Osteoblast (primary cell): ENCODE data around the gene CIBAR2. TPM values are rescaled to one million over a fixed set of nuclear protein-coding genes. Genes with fewer than 3 reads are reported as not detected.

Source experiments
- DNase-seq: peaks from one replicate; pipeline ENCODE4 v3.0.0; 2011; ENCODE audit warnings: low spot score, mixed read lengths; ENCODE audit not compliant: insufficient read length; ENCODE audit errors: missing footprints
- H2AFZ ChIP-seq: 2 replicates; pipeline ENCODE4 v1.6.0; 2011; ENCODE audit warnings: mild to moderate bottlenecking, low read length
- H3K27ac ChIP-seq: 2 replicates; pipeline ENCODE4 v1.5.1; 2011; ENCODE audit warnings: mild to moderate bottlenecking, low read depth, low read length, moderate library complexity
- H3K27me3 ChIP-seq: 2 replicates; pipeline ENCODE4 v1.6.0; 2012; ENCODE audit warnings: mild to moderate bottlenecking, control low read depth, inconsistent platforms, low read length, moderate library complexity; ENCODE audit not compliant: insufficient read depth
- H3K36me3 ChIP-seq: 2 replicates; pipeline ENCODE4 v1.5.1; 2011; ENCODE audit warnings: mild to moderate bottlenecking, low read length, control low read depth, moderate library complexity; ENCODE audit not compliant: insufficient read depth
- H3K4me1 ChIP-seq: 2 replicates; pipeline ENCODE4 v1.5.1; 2011; ENCODE audit warnings: mild to moderate bottlenecking, low read length, control low read depth, moderate library complexity; ENCODE audit not compliant: insufficient read depth
- H3K4me2 ChIP-seq: 2 replicates; pipeline ENCODE4 v1.6.0; 2011; ENCODE audit warnings: mild to moderate bottlenecking, low read length; ENCODE audit not compliant: insufficient read depth
- H3K4me3 ChIP-seq: fragments of 200-600 bp; sonication (generic); 3 replicates; pipeline ENCODE4 v1.5.1; 2012; ENCODE audit warnings: mild to moderate bottlenecking, low read length, inconsistent platforms; ENCODE audit not compliant: insufficient read depth
- H3K79me2 ChIP-seq: 2 replicates; pipeline ENCODE4 v1.6.0; 2012; ENCODE audit warnings: mild to moderate bottlenecking, low read length, control low read depth, inconsistent platforms; ENCODE audit not compliant: insufficient read depth
- H3K9me3 ChIP-seq: 2 replicates; pipeline ENCODE4 v1.5.1; 2011; ENCODE audit warnings: low read depth, low read length, control low read depth
- H4K20me1 ChIP-seq: 2 replicates; pipeline ENCODE4 v1.6.0; 2012; ENCODE audit warnings: mild to moderate bottlenecking, low read length, control low read depth; ENCODE audit not compliant: insufficient read depth
- CTCF ChIP-seq: IDR thresholded peaks from 2 replicates; pipeline ENCODE4 v1.5.1; 2011; ENCODE audit warnings: mild to moderate bottlenecking, low read depth, low read length, moderate library complexity; ENCODE audit errors: extremely low read depth
- total RNA-seq: library from RNA; depleted of rRNA; stranded (reverse); fragments of >200 nt; gene quantifications from 2 replicates; pipeline ENCODE4 v1.2.3, GENCODE V29; 2012

The CIBAR2 gene
- total RNA-seq, 1 donor: under 0.01 TPM

- Histone ChIP-seq H3K27ac (no peak overlapping the region), H2AFZ (no peak overlapping the region), H3K4me1 (peaks cover 3% of the 10 kb centered on the region), H3K27me3 (no peaks in the 10 kb centered on the region), H3K79me2 (no peaks in the 10 kb centered on the region), H4K20me1 (peaks cover 5% of the 10 kb centered on the region), H3K9me3 (no peaks in the 10 kb centered on the region), H3K4me2 (no peak overlapping the region), H3K36me3 (peaks cover 32% of the 10 kb centered on the region), H3K4me3 (no peak overlapping the region)
- TF ChIP-seq CTCF: no peak
- peak; percentile 27 for DNase-seq
These were observed 40.0 kb downstream of the CIBAR2 start for GRCh38 chr16:85072076-85072860.

- H3K9me3 ChIP-seq: no peaks in the 10 kb centered on the region
- peaks cover 12% of the 10 kb centered on the region for H4K20me1 ChIP-seq
- H3K4me3 ChIP-seq: no peak overlapping the region
- H2AFZ ChIP-seq: no peak overlapping the region
- no peaks in the 10 kb centered on the region for H3K27me3 ChIP-seq
- no peak overlapping the region for H3K27ac ChIP-seq
- H3K79me2 ChIP-seq: no peaks in the 10 kb centered on the region
- TF ChIP-seq CTCF: no peak
- H3K4me2 ChIP-seq: no peak overlapping the region
- peak; percentile 36 for DNase-seq
- peaks cover 6% of the 10 kb centered on the region for H3K4me1 ChIP-seq
- H3K36me3 ChIP-seq: peaks cover 20% of the 10 kb centered on the region
These were observed 43.1 kb downstream of the CIBAR2 start for GRCh38 chr16:85069171-85069570.

GRCh38 chr16:85068746-85069145, 43.5 kb downstream of the CIBAR2 start:
- Histone ChIP-seq H3K27ac (no peak overlapping the region), H2AFZ (no peak overlapping the region), H3K4me3 (no peak overlapping the region), H3K79me2 (no peaks in the 10 kb centered on the region), H3K9me3 (no peaks in the 10 kb centered on the region), H3K4me2 (no peak overlapping the region), H3K27me3 (no peaks in the 10 kb centered on the region), H3K4me1 (peaks cover 6% of the 10 kb centered on the region), H3K36me3 (peaks cover 20% of the 10 kb centered on the region), H4K20me1 (peaks cover 12% of the 10 kb centered on the region)
- TF ChIP-seq CTCF: no peak
- no peak for DNase-seq

- H3K27ac ChIP-seq: no peak overlapping the region
- H3K27me3 ChIP-seq: no peaks in the 10 kb centered on the region
- no peak for TF ChIP-seq CTCF
- H2AFZ ChIP-seq: no peak overlapping the region
- no peak overlapping the region for H3K4me3 ChIP-seq
- H3K4me1 ChIP-seq: peaks cover 6% of the 10 kb centered on the region
- H3K9me3 ChIP-seq: no peaks in the 10 kb centered on the region
- no peak for DNase-seq
- peaks cover 3% of the 10 kb centered on the region for H3K79me2 ChIP-seq
- H4K20me1 ChIP-seq: peaks cover 12% of the 10 kb centered on the region
- no peak overlapping the region for H3K4me2 ChIP-seq
- H3K36me3 ChIP-seq: peaks cover 20% of the 10 kb centered on the region
These were observed 44.8 kb downstream of the CIBAR2 start for GRCh38 chr16:85067426-85067825.
